ENCODE data around the gene MTMR1. TPM values are rescaled to one million over a fixed set of nuclear protein-coding genes. Genes with fewer than 3 reads are reported as not detected.

Gene MTMR1
- total and polyA plus RNA-seq, 2 donors (not counting 3 experiments of a cell fraction or from before 2014, with no cell fraction given) = 17.1 to 20.3 TPM

DNA sequence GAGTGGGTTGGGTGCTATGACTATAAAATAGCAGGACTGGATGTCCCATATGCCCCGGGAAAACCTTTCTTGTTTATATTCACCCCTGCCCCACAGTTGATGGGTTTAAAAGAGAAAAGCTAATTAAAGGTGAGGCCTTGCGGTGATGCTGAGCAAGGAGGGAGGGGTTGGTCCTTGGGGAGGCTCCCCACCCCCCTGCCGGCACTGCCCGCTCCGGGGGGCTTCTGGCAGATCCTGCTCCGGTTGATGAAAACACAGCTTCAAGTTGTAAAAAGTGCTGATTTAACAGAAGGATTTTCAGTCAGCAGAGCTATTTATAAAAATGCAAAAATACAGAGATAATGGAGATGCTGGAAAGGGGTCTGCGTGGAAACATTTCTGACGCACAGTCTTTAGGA, 68.6 kb downstream of the MTMR1 start:
- H3K27me3 ChIP-seq (ENCODE audit: control insufficient read depth in 2 of 2, insufficient read depth in 2 of 2, low read length in 2 of 2) = no peaks in the 10 kb centered on the region
- intact Hi-C loops (cut with micrococcal nuclease) = no loop called here
- no peaks in the 10 kb centered on the region for H3K9me1 ChIP-seq (replicated peaks; ENCODE audit: control insufficient read depth, extremely low read depth, insufficient read depth, low read length)
- no peaks in the 10 kb centered on the region for H4K20me1 ChIP-seq (replicated peaks; ENCODE audit: control insufficient read depth, extremely low read depth, insufficient read depth, low read length)
- ChIA-PET CTCF (interaction anchor here (2.3 kb wide), 1 partner anchor 10 kb away, joined by 17 read pairs; no protein-coding TSS in a partner anchor), POLR2A (no interaction called here)
- no peak overlapping the region for H3K27ac ChIP-seq (ENCODE audit: insufficient read depth, low read depth, low read length)
- no peak overlapping the region for H3K4me3 ChIP-seq (replicated peaks in 1 of 3; ENCODE audit: insufficient read depth in 1 of 3, low read depth in 1 of 3, low read length in 3 of 3)
- H3K4me2 ChIP-seq (ENCODE audit: insufficient read depth, low read length) = no peak overlapping the region
- no peak for FAIRE-seq
- DNase-seq (ENCODE audit: low read depth, low spot score) = no peak
- H2AFZ ChIP-seq (ENCODE audit: low read depth, low read length) = no peak overlapping the region
- dilution Hi-C loops (cut with MboI; ENCODE audit: extremely low pct_ligation_motif_present, low sequenced_read_pairs) = no loop called here
- H3K4me1 ChIP-seq (ENCODE audit: control insufficient read depth, extremely low read depth, insufficient read depth, low read length) = no peaks in the 10 kb centered on the region
- no peak overlapping the region for H3K9ac ChIP-seq (replicated peaks; ENCODE audit: extremely low read depth, insufficient read depth, low read length)
- H3K9me3 ChIP-seq (replicated peaks; ENCODE audit: control insufficient read depth, insufficient read depth, low read length) = no peaks in the 10 kb centered on the region
- no TSS peak for BruUV-seq (replicated peaks)
- no peaks in the 10 kb centered on the region for H3K79me2 ChIP-seq (ENCODE audit: control insufficient read depth, insufficient read depth, low read length)
- peaks cover 0 to 6% of the 10 kb centered on the region in 2 experiments for H3K36me3 ChIP-seq (ENCODE audit: control insufficient read depth in 2 of 2, extremely low read depth in 1 of 2, insufficient read depth in 2 of 2, low read length in 2 of 2)
- no peak for TF ChIP-seq EZH2 (IDR thresholded peaks at IDR 0.05; ENCODE audit: borderline replicate concordance, low read depth, low read length, severe bottlenecking)
- TF ChIP-seq MAX (IDR thresholded peaks at IDR 0.05; ENCODE audit: insufficient read depth, insufficient read length) = no peak
- TF ChIP-seq JUN (IDR thresholded peaks at IDR 0.05; ENCODE audit: borderline replicate concordance, insufficient read depth, insufficient read length, low read depth) = no peak
- no peak for TF ChIP-seq FOS (IDR thresholded peaks at IDR 0.05; ENCODE audit: borderline replicate concordance, insufficient read depth, low read length)
- no peak for TF ChIP-seq POLR2A (IDR thresholded peaks at IDR 0.05; ENCODE audit: low read depth, low read length)
- TF ChIP-seq, protein P1, sequence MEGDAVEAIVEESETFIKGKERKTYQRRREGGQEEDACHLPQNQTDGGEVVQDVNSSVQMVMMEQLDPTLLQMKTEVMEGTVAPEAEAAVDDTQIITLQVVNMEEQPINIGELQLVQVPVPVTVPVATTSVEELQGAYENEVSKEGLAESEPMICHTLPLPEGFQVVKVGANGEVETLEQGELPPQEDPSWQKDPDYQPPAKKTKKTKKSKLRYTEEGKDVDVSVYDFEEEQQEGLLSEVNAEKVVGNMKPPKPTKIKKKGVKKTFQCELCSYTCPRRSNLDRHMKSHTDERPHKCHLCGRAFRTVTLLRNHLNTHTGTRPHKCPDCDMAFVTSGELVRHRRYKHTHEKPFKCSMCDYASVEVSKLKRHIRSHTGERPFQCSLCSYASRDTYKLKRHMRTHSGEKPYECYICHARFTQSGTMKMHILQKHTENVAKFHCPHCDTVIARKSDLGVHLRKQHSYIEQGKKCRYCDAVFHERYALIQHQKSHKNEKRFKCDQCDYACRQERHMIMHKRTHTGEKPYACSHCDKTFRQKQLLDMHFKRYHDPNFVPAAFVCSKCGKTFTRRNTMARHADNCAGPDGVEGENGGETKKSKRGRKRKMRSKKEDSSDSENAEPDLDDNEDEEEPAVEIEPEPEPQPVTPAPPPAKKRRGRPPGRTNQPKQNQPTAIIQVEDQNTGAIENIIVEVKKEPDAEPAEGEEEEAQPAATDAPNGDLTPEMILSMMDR (IDR thresholded peaks at IDR 0.05; ENCODE audit: extremely low read depth in 1 of 2, insufficient read depth in 1 of 2, low read depth in 1 of 2, low read length in 2 of 2) = no peak
- TF ChIP-seq POLR2AphosphoS5 (IDR thresholded peaks at IDR 0.05; ENCODE audit: insufficient read depth, low read depth, low read length) = no peak
- TF ChIP-seq MYC (IDR thresholded peaks at IDR 0.05; ENCODE audit: low read depth, low read length) = no peak

All from endothelial cell of umbilical vein (primary cell).